NCI-H1105 treated with DMSO at 0.1 percent for 48 hours (cell line): ENCODE data around the gene EXOC8.

Source experiments
- DNase-seq: peaks from one replicate; lab custom pipeline; 2025; lab: John Stamatoyannopoulos, UW

The EXOC8 gene

GRCh38 chr1:231315887-231316286, 21.8 kb downstream of the EXOC8 start:
- DNase-seq, result no peak

- DNase-seq, result no peak
These were observed 24.0 kb downstream of the EXOC8 start for GRCh38 chr1:231313661-231314060.

- DNase-seq, result no peak
These were observed 25.2 kb downstream of the EXOC8 start for GRCh38 chr1:231312432-231312788.

GRCh38 chr1:231311720-231312431, 25.8 kb downstream of the EXOC8 start:
- no peak for DNase-seq

GRCh38 chr1:231310391-231310934, 27.2 kb downstream of the EXOC8 start:
- no peak for DNase-seq

- DNase-seq, result no peak
These were observed 35.7 kb downstream of the EXOC8 start for GRCh38 chr1:231301990-231302389.

GRCh38 chr1:231295938-231296337, 41.7 kb downstream of the EXOC8 start:
- DNase-seq, result no peak

- no peak for DNase-seq
These were observed 51.0 kb downstream of the EXOC8 start for GRCh38 chr1:231286603-231287002.

- no peak for DNase-seq
These were observed 53.2 kb downstream of the EXOC8 start for GRCh38 chr1:231284441-231284840.
